Naive thymus-derived CD8-positive, alpha-beta T cell (primary cell): Measurements from ENCODE around the gene CDC20. TPM values are rescaled to one million over a fixed set of nuclear protein-coding genes. Genes with fewer than 3 reads are reported as not detected.
A peak's percentile ranks its signal among the peaks of the same experiment; 100 is the strongest.

Source experiments
- ATAC-seq, 2 donors: fragments of 150-1000 bp; cut with Tn5 transposase in 1 of 2; sonication (Bioruptor Pico), chemical (Tn5 transposase) in 1 of 2; 1 replicate in 1 of 2; 2 replicates in 1 of 2; pipeline ENCODE4 v1.10.0; 2021; ENCODE audit warnings: mild to moderate bottlenecking in 2 of 2, moderate library complexity in 2 of 2
- POLR2A ChIA-PET: fragments of 350-600 bp; sonication (Branson Sonifier 250); formaldehyde crosslinking; loops from one replicate; lab custom pipeline; 2021; ENCODE audit warnings: antibody characterized with exemption; lab: Charles Lee
- DNase-seq, 10 donors: peaks; one replicate each; pipeline versions ENCODE4 v3.0.0 to v3.0.0-alpha.2; 2020 to 2022
- H3K27ac Mint-ChIP-seq, 10 donors: one replicate each; pipeline ENCODE4 v1.8.0; 2020 to 2022; ENCODE audit warnings: mild to moderate bottlenecking in 10 of 10, mixed read lengths in 10 of 10, moderate library complexity in 4 of 10, inconsistent platforms in 1 of 10
- H3K27me3 Mint-ChIP-seq, 5 donors: one replicate each; pipeline ENCODE4 v1.8.0; 2021 to 2022; ENCODE audit warnings: mixed read lengths in 5 of 5
- H3K36me3 Mint-ChIP-seq, 3 donors: one replicate each; pipeline ENCODE4 v1.8.0; 2020 to 2022; ENCODE audit warnings: mixed read lengths in 3 of 3, mild to moderate bottlenecking in 2 of 3, inconsistent platforms in 1 of 3
- H3K4me1 Mint-ChIP-seq, 4 donors: one replicate each; pipeline ENCODE4 v1.8.0; 2021 to 2022; ENCODE audit warnings: mixed read lengths in 4 of 4
- H3K4me3 Mint-ChIP-seq, 10 donors: one replicate each; pipeline ENCODE4 v1.8.0; 2020 to 2022; ENCODE audit warnings: mild to moderate bottlenecking in 10 of 10, mixed read lengths in 10 of 10, moderate library complexity in 6 of 10, inconsistent platforms in 1 of 10
- H3K9me3 Mint-ChIP-seq, 9 donors: one replicate each; pipeline ENCODE4 v1.8.0; 2020 to 2022; ENCODE audit warnings: mixed read lengths in 9 of 9, mild to moderate bottlenecking in 3 of 9, inconsistent platforms in 1 of 9, moderate library complexity in 1 of 9
- polyA plus RNA-seq, 3 donors: library from polyadenylated mRNA; unstranded; fragments of 300-500 nt; fragmentation: Illumina TruSeq; gene quantifications; one replicate each; pipeline ENCODE4 v1.2.3, GENCODE V29; 2021
- total RNA-seq, 8 experiments: library from RNA in 2 of 8; stranded (reverse) in 2 of 8; gene quantifications; one replicate each; pipeline ENCODE4 v1.2.3 and lab custom pipeline; 2021 to 2026

CDC20 gene
- total and polyA plus RNA-seq, 5 experiments from 2014 or later = 0.39 to 0.77 (median 0.59) TPM; not detected in 2

DNA sequence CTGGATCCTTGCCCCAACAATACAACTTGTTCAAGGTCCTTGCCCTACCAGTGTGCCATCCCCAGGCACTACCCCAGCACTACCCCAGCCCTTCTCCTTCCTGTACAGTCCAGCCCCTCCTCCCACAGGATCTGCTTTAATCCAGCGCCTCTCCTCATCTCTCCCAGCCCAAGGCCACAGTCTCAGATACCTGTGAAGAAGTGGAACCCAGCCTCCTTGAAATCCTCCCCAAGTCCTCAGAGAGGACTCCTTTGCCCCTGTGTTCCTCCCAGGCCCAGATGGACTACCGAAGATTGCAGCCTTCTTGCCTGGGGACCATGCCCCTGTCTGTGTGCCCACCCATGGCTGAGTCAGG lies 6.5 kb upstream of the CDC20 start:
- no peaks in the 10 kb centered on the region for H3K9me3 Mint-ChIP-seq
- H3K27me3 Mint-ChIP-seq = no peaks in the 10 kb centered on the region
- H3K36me3 Mint-ChIP-seq = no peaks in the 10 kb centered on the region
- H3K4me3 Mint-ChIP-seq = no peak overlapping the region
- DNase-seq (no peak), ATAC-seq (no peak)
- peaks cover 10 to 15% (median 11%) of the 10 kb centered on the region in 4 donors for H3K4me1 Mint-ChIP-seq
- H3K27ac Mint-ChIP-seq = peak overlapping the region in 6 of 10 donors; percentile 9 to 82 (median 72)
- POLR2A ChIA-PET = interaction anchor here (1.8 kb wide), 1 partner anchor 15 kb away, joined by 4 read pairs; no protein-coding TSS in a partner anchor

DNA sequence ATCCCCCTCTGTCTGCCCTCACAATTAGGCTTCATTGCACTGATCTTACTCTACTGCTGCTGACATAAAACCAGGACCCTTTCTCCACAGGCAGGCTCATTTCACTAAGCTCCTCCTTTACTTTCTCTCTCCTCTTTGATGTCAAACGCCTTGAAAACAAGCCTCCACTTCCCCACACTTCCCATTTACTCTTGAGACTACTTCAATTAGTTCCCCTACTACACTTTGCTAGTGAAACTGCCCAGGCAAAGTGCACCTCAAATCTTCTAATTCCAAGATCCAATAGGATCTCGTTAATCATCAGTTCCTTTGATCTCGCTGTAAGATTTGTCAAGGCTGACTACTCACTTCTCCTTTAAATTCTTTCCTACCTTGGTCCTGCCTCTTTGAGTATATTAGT lies 5.9 kb upstream of the CDC20 start:
- H3K36me3 Mint-ChIP-seq = no peaks in the 10 kb centered on the region
- DNase-seq = no peak
- no peak overlapping the region for H3K4me3 Mint-ChIP-seq
- POLR2A ChIA-PET = interaction anchor here (1.8 kb wide), 1 partner anchor 14 kb away, joined by 4 read pairs; no protein-coding TSS in a partner anchor
- peak overlapping the region in 5 of 10 donors; percentile 32 to 91 (median 68) for H3K27ac Mint-ChIP-seq
- H3K9me3 Mint-ChIP-seq = no peaks in the 10 kb centered on the region
- peaks cover 12 to 18% (median 12%) of the 10 kb centered on the region in 4 donors for H3K4me1 Mint-ChIP-seq
- H3K27me3 Mint-ChIP-seq = no peaks in the 10 kb centered on the region
- no peak for ATAC-seq

DNA sequence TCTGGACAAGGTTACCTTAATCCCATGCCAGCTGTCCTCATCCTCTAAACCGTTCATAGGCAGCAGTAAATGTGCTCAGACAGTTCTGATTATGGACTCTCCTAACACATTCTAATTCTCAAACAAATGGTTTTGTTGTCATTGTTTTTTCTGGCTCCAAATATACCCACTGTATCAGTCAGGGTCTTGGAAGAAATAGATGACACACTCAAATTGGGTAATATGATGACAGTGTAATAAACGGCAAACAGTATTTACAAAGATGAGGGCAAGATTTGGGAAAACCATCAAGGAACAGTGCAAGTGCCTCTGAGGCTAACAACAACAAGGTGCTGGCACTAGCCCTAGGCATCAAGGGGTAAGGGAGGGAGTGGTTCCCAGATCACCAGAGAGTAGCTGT lies 4.3 kb upstream of the CDC20 start:
- Mint-ChIP-seq H3K4me3 (no peak overlapping the region), H3K36me3 (no peaks in the 10 kb centered on the region), H3K27me3 (no peaks in the 10 kb centered on the region), H3K9me3 (no peaks in the 10 kb centered on the region), H3K27ac (peak overlapping the region in 2 of 10 donors; percentile 46 to 53), H3K4me1 (peaks cover 12 to 22% (median 20%) of the 10 kb centered on the region in 4 donors)
- DNase-seq (no peak), ATAC-seq (no peak)
- POLR2A ChIA-PET = no interaction called here

DNA sequence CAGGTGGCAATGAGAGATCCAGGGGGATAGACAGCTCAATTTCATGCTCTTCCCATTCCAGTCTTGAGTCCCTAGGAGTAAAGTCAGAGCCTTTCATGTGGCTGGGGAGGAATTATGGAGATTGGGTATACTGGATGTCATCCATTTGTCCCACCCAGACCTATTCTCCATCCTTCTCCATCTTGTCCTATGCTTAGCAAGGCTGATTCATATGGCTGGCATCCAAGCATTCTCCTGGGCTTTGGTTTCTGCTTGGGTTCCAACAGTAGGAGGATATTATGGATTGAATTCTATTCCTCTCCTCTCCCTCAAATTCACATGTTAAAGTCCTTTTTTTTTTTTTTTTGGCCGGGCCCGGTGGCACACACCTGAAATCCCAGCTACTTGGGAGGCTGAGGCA lies 3.8 kb upstream of the CDC20 start:
- Mint-ChIP-seq H3K4me3 (no peak overlapping the region), H3K27me3 (no peaks in the 10 kb centered on the region), H3K36me3 (no peaks in the 10 kb centered on the region), H3K4me1 (peaks cover 9 to 20% (median 18%) of the 10 kb centered on the region in 4 donors), H3K27ac (peak overlapping the region in 3 of 10 donors; percentile 22 to 65 (median 46)), H3K9me3 (no peaks in the 10 kb centered on the region)
- ATAC-seq (no peak), DNase-seq (no peak)
- POLR2A ChIA-PET = no interaction called here

DNA sequence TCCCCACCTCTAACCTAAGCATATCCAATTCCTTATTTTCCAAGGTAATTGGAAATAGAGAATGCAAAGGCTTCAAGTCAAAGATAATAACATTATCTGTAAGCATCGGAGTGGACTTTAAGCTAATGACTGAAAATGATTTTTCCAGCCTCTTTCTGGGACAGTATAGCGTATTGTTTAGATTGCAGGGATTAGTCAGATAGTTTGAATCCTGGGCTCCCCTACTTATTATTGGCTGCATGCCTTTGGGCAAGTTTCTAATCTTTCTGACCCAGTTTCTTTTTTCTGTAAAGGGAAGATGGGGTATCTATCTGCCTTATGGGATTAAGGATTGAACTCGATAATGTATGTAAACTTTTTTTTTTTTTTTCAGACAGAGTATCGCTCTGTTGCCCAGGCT lies 1.5 kb upstream of the CDC20 start:
- H3K27ac Mint-ChIP-seq = no peak overlapping the region
- H3K9me3 Mint-ChIP-seq = no peaks in the 10 kb centered on the region
- DNase-seq (no peak), ATAC-seq (no peak)
- peaks cover 11 to 26% (median 16%) of the 10 kb centered on the region in 4 donors for H3K4me1 Mint-ChIP-seq
- H3K36me3 Mint-ChIP-seq = peaks cover 0 to 9% (median 0%) of the 10 kb centered on the region in 3 donors
- no peaks in the 10 kb centered on the region for H3K27me3 Mint-ChIP-seq
- peak overlapping the region in 4 of 10 donors; percentile 6 to 50 (median 34) for H3K4me3 Mint-ChIP-seq
- POLR2A ChIA-PET = interaction anchor here (0.9 kb wide), 1 partner anchor 130 kb away, joined by 3 read pairs; no protein-coding TSS in a partner anchor

DNA sequence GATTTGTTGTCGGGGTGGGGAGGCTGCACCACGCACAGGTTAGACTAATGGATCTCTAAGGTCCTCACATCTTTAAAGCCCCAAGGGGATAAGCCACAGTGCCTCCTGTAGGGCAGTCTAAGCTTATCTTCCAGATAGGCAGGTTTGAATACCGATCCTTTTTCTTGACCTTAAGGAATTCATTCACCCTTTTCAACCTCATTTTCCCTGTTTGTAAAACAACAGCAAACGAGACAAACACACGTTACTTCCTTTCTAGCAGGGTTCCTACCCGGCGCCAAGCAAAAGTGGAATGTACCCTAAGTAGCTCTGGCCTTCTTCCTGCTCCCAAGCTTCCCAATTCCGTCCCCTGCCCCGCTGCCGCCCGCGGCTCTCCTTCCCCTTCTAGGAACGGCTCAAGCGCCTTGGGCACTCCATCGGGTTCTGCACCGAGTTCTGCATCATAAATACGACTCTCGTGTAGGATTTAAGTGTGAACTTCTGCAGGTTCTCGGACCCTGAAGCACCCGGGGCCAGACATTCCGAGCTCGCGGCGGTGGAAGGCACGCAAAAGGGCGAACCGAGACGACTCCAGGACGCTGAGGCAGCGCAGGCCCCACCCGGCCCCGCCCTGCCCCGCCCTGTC lies 548 bp upstream of the CDC20 start:
- Mint-ChIP-seq H3K36me3 (peaks cover 0 to 18% (median 0%) of the 10 kb centered on the region in 3 donors), H3K27me3 (no peaks in the 10 kb centered on the region), H3K4me3 (peak overlapping the region; percentile 80 to 97 (median 89)), H3K27ac (peak overlapping the region; percentile 66 to 95 (median 88)), H3K9me3 (no peaks in the 10 kb centered on the region), H3K4me1 (peaks cover 5 to 26% (median 16%) of the 10 kb centered on the region in 4 donors)
- ATAC-seq (no peak), DNase-seq (peak in 3 of 10 donors; percentile 12 to 15 (median 14))
- POLR2A ChIA-PET = interaction anchor here (0.8 to 2.6 kb wide), 10 partner anchors 10 to 592 kb away, joined by 3 to 20 read pairs (median 3); partner anchors contain the start of genes C1orf50, CFAP57, EBNA1BP2 and ELOVL1

DNA sequence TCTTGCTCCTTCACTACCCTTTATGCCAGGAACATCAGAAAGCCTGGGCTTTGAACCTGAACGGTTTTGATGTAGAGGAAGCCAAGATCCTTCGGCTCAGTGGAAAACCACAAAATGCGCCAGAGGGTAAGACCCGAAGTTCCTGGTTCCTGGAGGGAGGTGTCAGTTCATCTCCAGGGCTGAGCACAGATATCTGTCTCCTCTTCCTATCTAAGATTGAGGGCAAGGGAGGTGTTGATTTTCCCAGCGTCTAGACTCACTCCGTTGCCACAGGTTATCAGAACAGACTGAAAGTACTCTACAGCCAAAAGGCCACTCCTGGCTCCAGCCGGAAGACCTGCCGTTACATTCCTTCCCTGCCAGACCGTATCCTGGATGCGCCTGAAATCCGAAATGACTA lies 915 bp downstream of the CDC20 start:
- Mint-ChIP-seq H3K9me3 (no peaks in the 10 kb centered on the region), H3K27ac (peak overlapping the region in 4 of 10 donors; percentile 5 to 35 (median 22)), H3K36me3 (peaks cover 0 to 33% (median 8%) of the 10 kb centered on the region in 3 donors), H3K4me3 (peak overlapping the region; percentile 49 to 97 (median 72)), H3K4me1 (peaks cover 9 to 26% (median 16%) of the 10 kb centered on the region in 4 donors), H3K27me3 (no peaks in the 10 kb centered on the region)
- POLR2A ChIA-PET = interaction anchor here (1.4 to 2.6 kb wide), 3 partner anchors 9 to 30 kb away, joined by 3 to 20 read pairs (median 8); partner anchors contain the start of genes ELOVL1, MED8 and SZT2
- DNase-seq = no peak
- ATAC-seq = no peak

DNA sequence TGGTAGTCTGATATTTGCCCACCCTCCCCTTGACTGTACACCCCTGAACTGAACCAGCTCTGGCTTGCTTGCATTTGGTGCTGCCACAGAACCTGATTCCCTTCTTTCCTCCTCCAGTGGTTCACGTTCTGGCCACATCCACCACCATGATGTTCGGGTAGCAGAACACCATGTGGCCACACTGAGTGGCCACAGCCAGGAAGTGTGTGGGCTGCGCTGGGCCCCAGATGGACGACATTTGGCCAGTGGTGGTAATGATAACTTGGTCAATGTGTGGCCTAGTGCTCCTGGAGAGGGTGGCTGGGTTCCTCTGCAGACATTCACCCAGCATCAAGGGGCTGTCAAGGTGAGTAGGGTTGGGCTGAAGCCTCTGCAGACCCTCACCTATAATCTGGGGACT lies 1.8 kb downstream of the CDC20 start:
- DNase-seq (no peak), ATAC-seq (no peak)
- Mint-ChIP-seq H3K27me3 (no peaks in the 10 kb centered on the region), H3K27ac (no peak overlapping the region), H3K4me3 (peak overlapping the region in 4 of 10 donors; percentile 42 to 70 (median 46)), H3K4me1 (peaks cover 15 to 33% (median 21%) of the 10 kb centered on the region in 4 donors), H3K36me3 (peaks cover 0 to 41% (median 8%) of the 10 kb centered on the region in 3 donors), H3K9me3 (no peaks in the 10 kb centered on the region)
- POLR2A ChIA-PET = interaction anchor here (0.9 kb wide), 1 partner anchor 9 kb away, joined by 3 read pairs; no protein-coding TSS in a partner anchor

DNA sequence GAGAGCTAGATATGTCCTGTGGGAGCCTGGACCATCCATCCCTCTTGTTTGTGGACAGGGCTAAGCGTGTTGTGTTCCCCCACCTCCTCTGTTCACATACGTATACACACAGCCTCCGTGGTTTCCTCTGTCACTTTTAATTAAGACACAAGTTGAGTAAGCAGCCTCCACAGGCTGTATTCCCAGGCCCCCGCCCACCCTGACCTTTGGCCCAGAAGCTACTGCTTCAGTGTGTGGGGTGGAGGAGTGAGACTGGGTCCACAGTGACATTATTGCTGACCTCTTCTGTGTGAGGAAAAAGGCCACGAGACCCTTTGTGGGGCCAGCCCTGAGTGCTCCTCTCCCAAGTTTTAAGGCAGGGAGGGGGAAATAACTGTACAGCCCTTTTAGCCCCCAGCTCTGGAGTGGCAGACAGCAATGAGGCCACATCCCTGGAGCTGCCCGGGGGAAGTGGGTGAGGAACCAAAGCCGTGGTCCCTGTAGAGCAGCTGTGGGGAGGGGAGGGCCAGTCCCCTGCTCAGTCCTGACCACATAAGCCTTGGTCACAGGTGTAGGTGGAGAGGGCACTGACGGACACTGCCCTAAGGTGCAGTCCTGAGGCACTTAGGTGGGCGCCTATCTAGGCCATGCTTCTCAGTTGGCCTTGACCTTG lies 4.6 kb downstream of the CDC20 start:
- H3K9me3 Mint-ChIP-seq = no peaks in the 10 kb centered on the region
- ATAC-seq (no peak), DNase-seq (no peak)
- peaks cover 0 to 45% (median 8%) of the 10 kb centered on the region in 3 donors for H3K36me3 Mint-ChIP-seq
- H3K27me3 Mint-ChIP-seq = no peaks in the 10 kb centered on the region
- H3K4me1 Mint-ChIP-seq = peaks cover 26 to 42% (median 32%) of the 10 kb centered on the region in 4 donors
- H3K27ac Mint-ChIP-seq = peak overlapping the region in 5 of 10 donors; percentile 12 to 64 (median 41)
- H3K4me3 Mint-ChIP-seq = no peak overlapping the region
- POLR2A ChIA-PET = no interaction called here

DNA sequence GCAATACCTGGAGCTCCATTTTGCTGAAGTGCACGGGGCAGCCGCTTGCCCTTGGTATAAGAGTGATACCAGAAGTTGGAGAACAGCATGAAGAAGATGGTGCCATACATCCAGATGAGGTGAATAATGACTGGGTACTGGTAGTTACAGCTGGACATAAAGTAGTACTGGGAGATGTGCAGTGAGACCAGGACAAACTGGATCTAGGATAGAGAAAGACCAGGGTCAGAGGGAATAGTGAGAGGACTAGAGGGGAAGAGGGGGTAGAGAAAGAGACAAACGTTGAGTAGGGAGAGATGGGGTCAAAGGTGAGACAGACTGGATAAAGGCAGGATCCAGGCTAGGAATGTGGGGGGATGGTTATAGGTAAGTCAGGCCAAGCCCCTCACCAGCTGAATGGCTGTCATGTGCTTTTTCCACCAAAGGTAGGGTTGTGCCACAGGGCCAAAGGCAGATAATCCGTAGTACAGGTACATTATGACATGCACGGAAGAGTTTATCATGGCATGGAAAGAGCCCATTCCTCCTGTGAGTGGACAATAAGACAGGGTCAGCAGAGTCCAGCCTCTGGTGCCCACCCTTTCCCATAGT lies 5.2 kb downstream of the CDC20 start:
- H3K4me1 Mint-ChIP-seq = peaks cover 27 to 46% (median 34%) of the 10 kb centered on the region in 4 donors
- DNase-seq = no peak
- POLR2A ChIA-PET = no interaction called here

DNA sequence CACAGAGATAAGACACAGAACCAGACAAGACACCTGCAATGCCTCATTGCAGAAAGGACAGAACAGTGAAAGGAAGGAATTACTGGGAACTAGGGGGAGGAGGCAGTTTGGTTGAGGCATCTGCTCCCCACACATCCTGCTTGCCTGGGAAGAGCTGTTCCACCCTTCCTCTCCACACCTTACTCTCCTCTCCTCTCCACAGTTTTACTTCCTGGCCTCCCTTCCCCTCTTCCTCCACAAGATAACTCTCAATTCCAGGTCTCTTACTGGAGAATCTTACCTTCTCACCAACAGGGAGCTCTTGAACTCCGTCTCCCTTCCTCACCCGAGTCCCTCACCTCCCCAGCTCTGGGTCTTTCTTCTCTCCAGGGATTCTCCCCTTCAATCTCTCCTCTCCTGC lies 6.9 kb downstream of the CDC20 start:
- no peaks in the 10 kb centered on the region for H3K9me3 Mint-ChIP-seq
- no peak for DNase-seq
- ATAC-seq = no peak
- peak overlapping the region; percentile 52 to 96 (median 91) for H3K27ac Mint-ChIP-seq
- POLR2A ChIA-PET = interaction anchor here (0.6 kb wide), 1 partner anchor 33 kb away, joined by 6 read pairs; no protein-coding TSS in a partner anchor
- peak overlapping the region; percentile 33 to 97 (median 70) for H3K4me3 Mint-ChIP-seq
- no peaks in the 10 kb centered on the region for H3K27me3 Mint-ChIP-seq
- H3K4me1 Mint-ChIP-seq = peaks cover 29 to 44% (median 39%) of the 10 kb centered on the region in 4 donors
- H3K36me3 Mint-ChIP-seq = peaks cover 0 to 45% (median 8%) of the 10 kb centered on the region in 3 donors

More for the DNA sequence above, 5.2 kb downstream of the CDC20 start:
- Mint-ChIP-seq H3K27me3 (no peaks in the 10 kb centered on the region), H3K9me3 (no peaks in the 10 kb centered on the region), H3K36me3 (peaks cover 0 to 45% (median 8%) of the 10 kb centered on the region in 3 donors), H3K27ac (peak overlapping the region in 5 of 10 donors; percentile 29 to 79 (median 54)), H3K4me3 (no peak overlapping the region)
- no peak for ATAC-seq

DNA sequence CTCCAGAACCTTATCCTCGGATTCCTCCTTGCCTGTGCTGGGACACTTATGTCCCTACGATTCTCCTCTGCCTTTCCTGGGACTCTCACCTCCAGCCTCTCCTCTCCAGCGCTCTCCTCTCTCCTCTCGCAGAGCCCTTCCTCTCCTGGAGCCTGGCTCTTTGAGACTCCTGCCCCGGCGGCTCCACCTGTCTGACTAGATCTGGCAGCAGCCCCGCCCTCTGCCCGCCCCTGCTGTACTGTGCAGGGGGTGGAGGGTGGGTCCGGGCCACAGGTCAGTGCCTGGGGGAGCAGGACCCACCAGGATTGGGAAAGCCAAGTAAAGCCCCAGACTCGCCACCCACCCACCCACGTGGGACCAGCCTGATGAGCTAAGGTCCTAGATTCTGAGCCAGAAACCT lies 7.4 kb downstream of the CDC20 start:
- ATAC-seq (no peak), DNase-seq (no peak)
- H3K27me3 Mint-ChIP-seq = no peaks in the 10 kb centered on the region
- peaks cover 29 to 44% (median 42%) of the 10 kb centered on the region in 4 donors for H3K4me1 Mint-ChIP-seq
- peak overlapping the region; percentile 51 to 96 (median 81) for H3K27ac Mint-ChIP-seq
- peaks cover 0 to 45% (median 8%) of the 10 kb centered on the region in 3 donors for H3K36me3 Mint-ChIP-seq
- H3K4me3 Mint-ChIP-seq = peak overlapping the region; percentile 29 to 97 (median 88)
- H3K9me3 Mint-ChIP-seq = no peaks in the 10 kb centered on the region
- POLR2A ChIA-PET = interaction anchor here (0.6 to 1.6 kb wide), 2 partner anchors 9 to 33 kb away, joined by 6 read pairs; no protein-coding TSS in a partner anchor
